Iris pigment epithelial cell (primary cell): ENCODE results near the gene LRMDA.
A peak's percentile ranks its signal among the peaks of the same experiment; 100 is the strongest.

Experiments used
- DNase-seq: peaks from one replicate; pipeline ENCODE4 v3.0.0-alpha.2; 2011; ENCODE audit warnings: low read depth

LRMDA gene

GRCh38 chr10:76341740-76342139 is 910.3 kb downstream of the LRMDA start:
- DNase-seq, result no peak

GRCh38 chr10:76342996-76343395 is 911.6 kb downstream of the LRMDA start:
- no peak for DNase-seq

GRCh38 chr10:76347832-76348231 is 916.4 kb downstream of the LRMDA start:
- no peak for DNase-seq

GRCh38 chr10:76350583-76350982 is 919.2 kb downstream of the LRMDA start:
- no peak for DNase-seq

- DNase-seq, result peak; percentile 94
Observed at GRCh38 chr10:76352300-76352699, 920.9 kb downstream of the LRMDA start.

GRCh38 chr10:76353237-76353851 is 921.9 kb downstream of the LRMDA start:
- DNase-seq, result no peak

- DNase-seq, result no peak
Observed at GRCh38 chr10:76354212-76354738, 922.9 kb downstream of the LRMDA start.

- DNase-seq, result no peak
Observed at GRCh38 chr10:76354921-76355320, 923.5 kb downstream of the LRMDA start.

- DNase-seq, result no peak
Observed at GRCh38 chr10:76356557-76356956, 925.1 kb downstream of the LRMDA start.

- no peak for DNase-seq
Observed at GRCh38 chr10:76357726-76358415, 926.4 kb downstream of the LRMDA start.

GRCh38 chr10:76358743-76359395 is 927.4 kb downstream of the LRMDA start:
- no peak for DNase-seq

- DNase-seq, result no peak
Observed at GRCh38 chr10:76375761-76376160, 944.3 kb downstream of the LRMDA start.

- peak; percentile 58 for DNase-seq
Observed at GRCh38 chr10:76382381-76382851, 951.0 kb downstream of the LRMDA start.

- DNase-seq, result peak; percentile 30
Observed at GRCh38 chr10:76388321-76389023, 957.0 kb downstream of the LRMDA start.

- DNase-seq, result peak; percentile 16
Observed at GRCh38 chr10:76393875-76394706, 962.7 kb downstream of the LRMDA start.

- DNase-seq, result no peak
Observed at GRCh38 chr10:76394707-76395042, 963.3 kb downstream of the LRMDA start.

GRCh38 chr10:76395251-76395650 is 963.8 kb downstream of the LRMDA start:
- DNase-seq, result no peak

GRCh38 chr10:76396134-76396533 is 964.7 kb downstream of the LRMDA start:
- DNase-seq, result no peak

- peak; percentile 10 for DNase-seq
Observed at GRCh38 chr10:76397181-76398042, 966.0 kb downstream of the LRMDA start.

GRCh38 chr10:76398043-76398710 is 966.8 kb downstream of the LRMDA start:
- no peak for DNase-seq
